SK-N-SH treated with all-trans-retinoic acid at 6 μM for 48 hours (cell line): ENCODE results near the gene SH3BP5L.

ENCODE experiments used
- PATZ1 ChIP-seq: fragments of 250-450 bp; sonication (Bioruptor Pico); IDR thresholded peaks from 2 replicates; pipeline ENCODE4 v1.8.0; 2020; ENCODE audit warnings: mild to moderate bottlenecking, moderate library complexity, borderline replicate concordance
- PPARA ChIP-seq: fragments of 250-450 bp; sonication (Bioruptor Pico); IDR thresholded peaks from 2 replicates; pipeline ENCODE4 v1.5.0; 2020; ENCODE audit warnings: mild to moderate bottlenecking, borderline replicate concordance
- RARB ChIP-seq: fragments of 250-450 bp; sonication (Bioruptor Pico); IDR thresholded peaks from 2 replicates; pipeline ENCODE4 v1.8.0; 2021; ENCODE audit warnings: mild to moderate bottlenecking, moderate library complexity
- ZFP30 ChIP-seq: fragments of 450-650 bp; formaldehyde crosslinking; IDR thresholded peaks from 2 replicates; pipeline ENCODE4 v1.5.0; 2022; ENCODE audit warnings: mild to moderate bottlenecking, moderate library complexity

- TF ChIP-seq ZFP30 (CRISPR knock-in tag) (no peak), RARB (no peak), PPARA (CRISPR knock-in tag) (no peak), PATZ1 (no peak)
Observed at GRCh38 chr1:248856176-248856575, 30.5 kb upstream of the SH3BP5L start.
